HG03432 (cell line): ENCODE data around the gene SMAD7.

Experiments used
- ATAC-seq: cut with Tn5 transposase; IDR thresholded peaks from one replicate; pipeline ENCODE4 v1.9.1; 2021; ENCODE audit warnings: mild to moderate bottlenecking, moderate library complexity; ENCODE audit not compliant: unreplicated experiment

The SMAD7 gene

GRCh38 chr18:48950536-48951447 is at the start of gene SMAD7:
Gene SMAD7, minus strand, starts transcription at chr18:48950965. Its CDS starts 541 bp downstream, at chr18:48950424.
- no peak for ATAC-seq

- ATAC-seq = no peak
Observed at GRCh38 chr18:48999569-48999968, 48.8 kb upstream of the SMAD7 start.

GRCh38 chr18:48997985-48998831 is 47.4 kb upstream of the SMAD7 start:
- no peak for ATAC-seq

GRCh38 chr18:48997681-48997984 is 46.9 kb upstream of the SMAD7 start:
- no peak for ATAC-seq

GRCh38 chr18:48996901-48997463 is 46.2 kb upstream of the SMAD7 start:
- no peak for ATAC-seq

- no peak for ATAC-seq
Observed at GRCh38 chr18:48996041-48996440, 45.3 kb upstream of the SMAD7 start.

GRCh38 chr18:48994926-48995835 is 44.4 kb upstream of the SMAD7 start:
- ATAC-seq = no peak

- ATAC-seq = no peak
Observed at GRCh38 chr18:48994044-48994651, 43.4 kb upstream of the SMAD7 start.

- ATAC-seq = no peak
Observed at GRCh38 chr18:48993586-48993985, 42.8 kb upstream of the SMAD7 start.

- no peak for ATAC-seq
Observed at GRCh38 chr18:48992791-48993555, 42.2 kb upstream of the SMAD7 start.

- no peak for ATAC-seq
Observed at GRCh38 chr18:48992133-48992532, 41.4 kb upstream of the SMAD7 start.

- ATAC-seq = no peak
Observed at GRCh38 chr18:48991676-48992075, 40.9 kb upstream of the SMAD7 start.

GRCh38 chr18:48991319-48991660 is 40.5 kb upstream of the SMAD7 start:
- no peak for ATAC-seq

GRCh38 chr18:48990481-48991318 is 39.9 kb upstream of the SMAD7 start:
- no peak for ATAC-seq

- no peak for ATAC-seq
Observed at GRCh38 chr18:48989304-48990303, 38.8 kb upstream of the SMAD7 start.

GRCh38 chr18:48988508-48989303 is 37.9 kb upstream of the SMAD7 start:
- no peak for ATAC-seq

- ATAC-seq = no peak
Observed at GRCh38 chr18:48987821-48988220, 37.1 kb upstream of the SMAD7 start.
